T1000 (cell line): Measurements from ENCODE around the gene KRTDAP.

Experiments used
- DNase-seq: peaks from one replicate; lab custom pipeline; 2025; ENCODE audit warnings: mixed read lengths; lab: John Stamatoyannopoulos, UW

KRTDAP gene

DNA sequence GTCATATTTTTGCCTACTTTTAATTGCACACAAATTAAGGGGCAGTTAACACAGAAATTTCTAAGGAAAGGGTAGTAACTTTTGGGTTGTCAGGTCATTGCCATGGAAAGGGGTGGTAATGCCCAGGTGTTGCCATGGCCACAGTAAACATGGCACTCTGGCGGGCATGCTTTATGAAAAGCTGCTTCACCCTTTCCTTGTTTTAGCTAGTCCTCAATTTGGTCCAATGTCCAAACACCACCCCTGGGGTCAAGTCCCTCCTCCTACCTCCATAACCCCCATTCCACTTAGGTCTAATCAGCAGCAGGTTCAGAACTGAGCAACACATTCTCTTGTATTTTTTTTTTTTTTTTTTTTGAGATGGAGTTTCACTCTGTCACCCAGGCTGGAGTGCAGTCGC, 35.6 kb downstream of the KRTDAP start:
- DNase-seq = no peak

DNA sequence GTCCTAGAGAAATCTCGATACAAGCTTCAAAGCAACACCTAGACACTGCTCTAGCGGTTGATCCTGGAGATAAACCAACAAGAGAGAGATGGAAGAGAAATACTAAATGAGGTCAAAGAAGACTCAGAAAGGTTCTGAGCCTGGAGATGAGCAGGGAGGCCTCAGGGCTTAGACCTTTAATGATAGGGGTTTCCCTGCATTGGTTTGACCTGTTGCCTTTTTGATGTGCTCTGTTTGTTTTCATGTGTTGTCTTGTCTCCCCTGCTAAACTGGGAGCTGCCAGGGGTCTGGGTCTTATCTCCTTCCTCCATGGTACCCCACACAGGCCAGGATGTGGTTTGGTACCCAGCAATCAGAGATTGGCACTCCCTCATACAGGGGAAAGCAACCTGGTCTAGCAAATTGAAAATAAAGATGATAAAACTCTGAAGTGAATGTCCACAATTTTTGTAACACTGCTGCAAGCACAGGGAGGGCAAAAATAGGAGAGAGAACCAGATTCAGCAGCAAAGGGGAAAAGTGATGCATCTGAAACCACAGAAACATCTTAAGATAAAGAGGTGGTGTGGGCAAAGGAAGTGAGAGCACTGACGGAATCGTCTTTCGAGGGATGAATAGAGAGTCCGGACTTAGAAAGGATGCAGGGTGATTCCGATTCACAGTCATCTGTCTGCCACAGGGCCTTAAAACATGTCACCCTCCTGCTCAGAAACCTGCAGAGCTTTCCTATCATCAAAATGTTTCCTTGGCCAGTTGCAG, 38.7 kb downstream of the KRTDAP start:
- no peak for DNase-seq

DNA sequence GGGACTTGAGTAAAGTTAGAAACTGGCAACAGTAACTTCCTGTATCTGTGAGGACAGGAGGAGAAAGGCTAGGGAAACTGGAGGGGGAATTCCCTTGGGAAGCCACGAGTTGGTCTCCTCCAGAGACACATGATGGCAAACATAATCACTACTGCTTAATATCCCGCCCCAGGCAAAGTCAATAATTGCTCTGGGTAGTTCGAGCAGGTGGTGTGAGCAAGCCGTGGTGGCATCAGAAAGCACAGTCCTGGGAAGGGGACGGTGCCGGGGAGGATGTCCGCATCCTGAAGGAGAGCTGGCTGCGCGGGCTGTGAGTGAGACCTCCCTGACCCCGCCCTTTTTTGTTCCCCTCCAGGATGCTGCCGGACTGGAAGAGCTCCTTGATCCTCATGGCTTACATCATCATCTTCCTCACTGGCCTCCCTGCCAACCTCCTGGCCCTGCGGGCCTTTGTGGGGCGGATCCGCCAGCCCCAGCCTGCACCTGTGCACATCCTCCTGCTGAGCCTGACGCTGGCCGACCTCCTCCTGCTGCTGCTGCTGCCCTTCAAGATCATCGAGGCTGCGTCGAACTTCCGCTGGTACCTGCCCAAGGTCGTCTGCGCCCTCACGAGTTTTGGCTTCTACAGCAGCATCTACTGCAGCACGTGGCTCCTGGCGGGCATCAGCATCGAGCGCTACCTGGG, 40.8 kb downstream of the KRTDAP start:
- DNase-seq = no peak

GRCh38 chr19:35447606-35448469, 42.4 kb downstream of the KRTDAP start, which contains the start of gene FFAR2:
FFAR2 (plus strand) TSS chr19:35448257; CDS start chr19:35449715, 1,458 bp downstream.
- no peak for DNase-seq

- no peak for DNase-seq
Measured at GRCh38 chr19:35445826-35446593, 44.3 kb downstream of the KRTDAP start.

DNA sequence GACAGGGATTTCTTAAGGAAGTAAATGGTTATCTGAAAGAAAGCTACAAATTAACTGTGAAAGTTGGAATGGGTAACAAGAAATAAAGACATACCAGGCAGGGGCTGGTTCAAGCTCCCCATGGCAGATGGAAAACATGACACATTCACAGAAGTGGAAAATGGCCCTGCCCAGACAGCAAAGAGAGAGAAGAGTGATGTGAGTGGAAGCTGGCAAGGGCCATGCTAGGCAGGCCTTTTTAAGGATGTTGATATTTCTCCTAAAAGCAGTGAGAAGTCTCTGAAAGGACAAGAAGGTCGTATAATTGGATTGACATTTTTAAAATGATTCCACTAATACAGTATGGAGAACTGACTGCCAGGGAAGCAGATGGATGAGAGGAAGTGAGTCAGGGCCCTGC, 45.5 kb downstream of the KRTDAP start:
- DNase-seq = no peak

- no peak for DNase-seq
Measured at GRCh38 chr19:35442091-35442490, 48.2 kb downstream of the KRTDAP start.

- no peak for DNase-seq
Measured at GRCh38 chr19:35439921-35440320, 50.3 kb downstream of the KRTDAP start.

- no peak for DNase-seq
Measured at GRCh38 chr19:35438527-35438926, 51.7 kb downstream of the KRTDAP start.

GRCh38 chr19:35438096-35438495, 52.2 kb downstream of the KRTDAP start:
- no peak for DNase-seq

DNA sequence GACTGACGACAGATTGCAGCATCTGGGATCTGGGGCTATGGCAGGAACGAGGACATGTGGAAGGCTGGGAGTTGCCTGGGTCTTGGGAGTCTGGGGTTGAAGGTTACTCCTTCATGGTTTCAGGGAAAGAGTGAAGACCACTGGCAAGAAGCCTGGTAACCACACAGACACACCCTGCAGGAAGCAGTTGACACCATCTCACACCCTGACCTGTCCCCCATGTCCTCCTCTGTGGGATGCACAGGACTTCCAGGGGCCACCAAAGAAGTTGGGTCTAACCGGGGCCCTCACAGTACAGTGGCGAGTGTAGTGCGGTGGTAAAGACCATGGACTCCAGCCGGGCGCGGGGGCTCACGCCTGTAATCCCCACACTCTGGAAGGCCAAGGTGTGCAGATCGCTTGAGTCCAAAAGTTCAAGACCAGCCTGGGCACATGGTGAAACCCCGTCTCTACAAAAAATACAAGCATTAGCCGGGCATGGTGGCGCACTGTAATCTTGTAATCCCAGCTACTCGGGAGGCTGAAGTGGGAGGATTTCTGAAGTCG, 52.8 kb downstream of the KRTDAP start:
- DNase-seq = no peak
